AG09319 (cell line): Measurements from ENCODE around the gene DMRTB1.

Source experiments
- DNase-seq: peaks from one replicate; pipeline ENCODE4 v3.0.0-alpha.2; 2010; ENCODE audit warnings: low read depth; ENCODE audit errors: extremely low read depth
- CTCF ChIP-seq: IDR thresholded peaks from 2 replicates; pipeline ENCODE4 v1.5.1; 2011; ENCODE audit warnings: low read depth, mild to moderate bottlenecking, inconsistent platforms, low read length, moderate library complexity

DMRTB1 gene

GRCh38 chr1:53460211-53460634 is 1.0 kb downstream of the DMRTB1 start:
- no peak for DNase-seq
- no peak for TF ChIP-seq CTCF

GRCh38 chr1:53460666-53461322 is 1.6 kb downstream of the DMRTB1 start:
- no peak for TF ChIP-seq CTCF

GRCh38 chr1:53461323-53462044 is 2.3 kb downstream of the DMRTB1 start:
- no peak for TF ChIP-seq CTCF
- no peak for DNase-seq

More at GRCh38 chr1:53460666-53461322, 1.6 kb downstream of the DMRTB1 start:
- DNase-seq: no peak

- TF ChIP-seq CTCF: no peak
- no peak for DNase-seq
These were observed 3.0 kb downstream of the DMRTB1 start for GRCh38 chr1:53462193-53462592.

GRCh38 chr1:53462769-53463501 is 3.7 kb downstream of the DMRTB1 start:
- no peak for DNase-seq
- no peak for TF ChIP-seq CTCF

- no peak for TF ChIP-seq CTCF
- DNase-seq: no peak
These were observed 5.0 kb downstream of the DMRTB1 start for GRCh38 chr1:53463961-53464899.
